ENCODE results near the gene GSTO1.

DNA sequence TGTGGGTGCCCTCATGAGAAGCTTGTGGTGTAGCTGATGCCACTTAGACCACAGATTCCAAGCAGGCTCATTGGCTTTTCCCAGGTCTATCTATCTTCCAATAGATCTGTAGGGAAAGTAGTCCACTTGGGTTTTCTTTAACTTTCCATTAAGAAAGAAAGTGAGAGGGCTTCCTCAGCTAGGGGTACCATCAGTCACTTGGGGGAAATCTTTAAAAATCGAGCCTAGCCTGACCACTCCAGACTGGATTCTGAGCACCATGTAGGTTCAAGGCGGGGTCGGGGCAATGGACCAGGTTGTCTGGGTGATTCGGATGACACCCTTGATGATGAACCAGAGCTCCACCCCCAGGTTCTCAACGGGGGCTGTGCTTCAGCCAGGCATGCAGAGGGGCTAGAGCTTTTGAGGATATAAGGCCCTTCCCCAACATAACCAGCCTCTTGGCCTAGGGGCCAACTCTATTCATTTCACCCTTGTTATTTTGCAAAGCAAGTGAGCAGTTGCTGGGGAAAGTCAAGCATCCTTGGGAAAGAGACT is 56.6 kb downstream of the GSTO1 start:
- no peak for TF ChIP-seq CTCF (IDR thresholded peaks at IDR 0.05)
- TF ChIP-seq POLR2A (IDR thresholded peaks at IDR 0.05), result no peak

All from heart left ventricle (tissue), 13 donors.